ENCODE results near the gene ZBTB7C. TPM values are rescaled to one million over a fixed set of nuclear protein-coding genes. Genes with fewer than 3 reads are reported as not detected.

ZBTB7C gene
- total and polyA plus RNA-seq, 4 donors = 0.19 to 1.1 (median 0.45) TPM

- H3K9me3 ChIP-seq (ENCODE audit: control insufficient read depth in 4 of 4, low read length in 3 of 4) = peaks cover 0 to 3% (median under 1%) of the 10 kb centered on the region in 4 donors
- DNase-seq (ENCODE audit: low spot score) = no peak
Observed at GRCh38 chr18:48048251-48048650, 360.9 kb downstream of the ZBTB7C start.

More at GRCh38 chr18:48048251-48048650, 360.9 kb downstream of the ZBTB7C start:
- TF ChIP-seq REST (IDR thresholded peaks at IDR 0.05) (no peak), MAX (IDR thresholded peaks at IDR 0.05) (no peak), HNF4G (IDR thresholded peaks at IDR 0.05) (no peak), FOXA1 (IDR thresholded peaks at IDR 0.05) (no peak), NR2F2 (IDR thresholded peaks at IDR 0.05) (no peak), TAF1 (conservative IDR thresholded peaks at IDR 0.05) (no peak), JUND (IDR thresholded peaks at IDR 0.05) (no peak), HNF4A (conservative IDR thresholded peaks at IDR 0.05) (no peak), FOXA2 (IDR thresholded peaks at IDR 0.05) (no peak), ZBTB33 (IDR thresholded peaks at IDR 0.05) (no peak), ATF3 (IDR thresholded peaks at IDR 0.05) (no peak), SP1 (IDR thresholded peaks at IDR 0.05) (no peak), YY1 (IDR thresholded peaks at IDR 0.05) (no peak), RXRA (IDR thresholded peaks at IDR 0.05) (no peak), CTCF (IDR thresholded peaks at IDR 0.05; ENCODE audit: low read depth, low read length, missing input control) (no peak), EGR1 (IDR thresholded peaks at IDR 0.05; ENCODE audit: low read depth in 2 of 2) (no peak)
- H3K36me3 ChIP-seq (ENCODE audit: control insufficient read depth in 4 of 4, insufficient read depth in 3 of 4, low read depth in 1 of 4, low read length in 3 of 4) = no peaks in the 10 kb centered on the region
- H3K4me3 ChIP-seq (ENCODE audit: low read depth in 1 of 3, low read length in 3 of 3) = no peak overlapping the region
- H3K27ac ChIP-seq (ENCODE audit: low read depth in 1 of 2, low read length in 2 of 2) = no peak overlapping the region
- no peak overlapping the region for H3K9ac ChIP-seq (ENCODE audit: low read depth in 1 of 2, low read length in 2 of 2)
- H3K27me3 ChIP-seq (ENCODE audit: control insufficient read depth in 4 of 4, insufficient read depth in 4 of 4, low read length in 3 of 4) = no peaks in the 10 kb centered on the region
- H3K4me1 ChIP-seq (ENCODE audit: control insufficient read depth in 4 of 4, insufficient read depth in 4 of 4, low read length in 3 of 4) = no peaks in the 10 kb centered on the region
- 96% methylated on average over 3 of the region's 3 CpGs for WGBS

Data from liver (tissue), 9 donors.